ENCODE results near the gene MAPK8IP1.

MAPK8IP1 gene

GRCh38 chr11:45945397-45945999, 60.0 kb downstream of the MAPK8IP1 start:
- DNase-seq (ENCODE audit: low read depth in 3 of 3), result no peak

- DNase-seq (ENCODE audit: low read depth in 3 of 3), result no peak
Observed at GRCh38 chr11:45947885-45948284, 62.4 kb downstream of the MAPK8IP1 start.

- no peak for DNase-seq (ENCODE audit: low read depth in 3 of 3)
Observed at GRCh38 chr11:45948356-45948755, 62.9 kb downstream of the MAPK8IP1 start.

GRCh38 chr11:45949992-45950407, 64.5 kb downstream of the MAPK8IP1 start:
- no peak for DNase-seq (ENCODE audit: low read depth in 3 of 3)
